Measurements from ENCODE around the gene DGKH. TPM values are rescaled to one million over a fixed set of nuclear protein-coding genes. Genes with fewer than 3 reads are reported as not detected.

Gene DGKH
- total RNA-seq, 1 donor from 2014 or later, result 10.3 TPM

- no peak for TF ChIP-seq CTCF (conservative IDR thresholded peaks at IDR 0.05; ENCODE audit: low read depth, low read length)
- no peak for DNase-seq (ENCODE audit: low read depth)
- no peak overlapping the region for H3K4me3 ChIP-seq (ENCODE audit: low read depth, low read length)
Measured at GRCh38 chr13:42284068-42284467, 235.6 kb downstream of the DGKH start.

Other genes starting within 250 kb of the DGKH start
- 9.8 and 12.7 TPM in 2 replicates for gene VWA8, start 87.5 kb upstream of the DGKH start, total RNA-seq
- gene AKAP11, start 223.5 kb downstream of the DGKH start, total RNA-seq, result 8.0 and 9.3 TPM in 2 replicates